ENCODE measurements around the gene SLC2A9.

- TF ChIP-seq EZH2 (IDR thresholded peaks at IDR 0.05; ENCODE audit: borderline replicate concordance, low read depth, low read length, severe bottlenecking) = no peak
- no peak for TF ChIP-seq CTCF (IDR thresholded peaks at IDR 0.05; ENCODE audit: extremely low read depth in 1 of 2, insufficient read depth in 1 of 2, low read depth in 1 of 2, low read length in 2 of 2)
- TF ChIP-seq POLR2A (IDR thresholded peaks at IDR 0.05; ENCODE audit: low read depth, low read length) = no peak
Observed at GRCh38 chr4:10053635-10054453, 32.5 kb upstream of the SLC2A9 start.
